ENCODE results near the gene FAM120A.
"Not testable (repeated sequence)": the region's sequence is repeated elsewhere in the genome, so short reads cannot be mapped to it uniquely, and the experiment has no call there.

The FAM120A gene

GRCh38 chr9:93505541-93506132 is 54.2 kb downstream of the FAM120A start:
- in situ Hi-C loops (cut with HindIII; ENCODE audit: low sequenced_read_pairs), result no loop called here

- in situ Hi-C loops (cut with HindIII; ENCODE audit: low sequenced_read_pairs), result no loop called here
These were observed 56.3 kb downstream of the FAM120A start for GRCh38 chr9:93507768-93508167.

GRCh38 chr9:93508207-93508606 is 56.7 kb downstream of the FAM120A start:
- in situ Hi-C loops (cut with HindIII; ENCODE audit: low sequenced_read_pairs), result no loop called here

- in situ Hi-C loops (cut with HindIII; ENCODE audit: low sequenced_read_pairs), result no loop called here
These were observed 57.6 kb downstream of the FAM120A start for GRCh38 chr9:93509084-93509483.

GRCh38 chr9:93510041-93510440 is 58.6 kb downstream of the FAM120A start:
- in situ Hi-C loops (cut with HindIII; ENCODE audit: low sequenced_read_pairs), result no loop called here

- in situ Hi-C loops (cut with HindIII; ENCODE audit: low sequenced_read_pairs), result not testable (repeated sequence)
These were observed 59.7 kb downstream of the FAM120A start for GRCh38 chr9:93511228-93511627.

GRCh38 chr9:93512170-93512812 is 60.8 kb downstream of the FAM120A start:
- in situ Hi-C loops (cut with HindIII; ENCODE audit: low sequenced_read_pairs), result not testable (repeated sequence)

- in situ Hi-C loops (cut with HindIII; ENCODE audit: low sequenced_read_pairs), result no loop called here
These were observed 62.1 kb downstream of the FAM120A start for GRCh38 chr9:93513606-93514005.

GRCh38 chr9:93517331-93517730 is 65.8 kb downstream of the FAM120A start:
- in situ Hi-C loops (cut with HindIII; ENCODE audit: low sequenced_read_pairs), result no loop called here

GRCh38 chr9:93520523-93520922 is 69.0 kb downstream of the FAM120A start:
- in situ Hi-C loops (cut with HindIII; ENCODE audit: low sequenced_read_pairs), result no loop called here

- in situ Hi-C loops (cut with HindIII; ENCODE audit: low sequenced_read_pairs), result no loop called here
These were observed 71.3 kb downstream of the FAM120A start for GRCh38 chr9:93522736-93523135.

GRCh38 chr9:93523518-93524144 is 72.1 kb downstream of the FAM120A start:
- in situ Hi-C loops (cut with HindIII; ENCODE audit: low sequenced_read_pairs), result no loop called here

GRCh38 chr9:93525476-93525875 is 74.0 kb downstream of the FAM120A start:
- in situ Hi-C loops (cut with HindIII; ENCODE audit: low sequenced_read_pairs), result no loop called here

- in situ Hi-C loops (cut with HindIII; ENCODE audit: low sequenced_read_pairs), result no loop called here
These were observed 79.9 kb downstream of the FAM120A start for GRCh38 chr9:93531374-93531773.

GRCh38 chr9:93532141-93532540 is 80.7 kb downstream of the FAM120A start:
- in situ Hi-C loops (cut with HindIII; ENCODE audit: low sequenced_read_pairs), result no loop called here

GRCh38 chr9:93533863-93534262 is 82.4 kb downstream of the FAM120A start:
- in situ Hi-C loops (cut with HindIII; ENCODE audit: low sequenced_read_pairs), result no loop called here

- in situ Hi-C loops (cut with HindIII; ENCODE audit: low sequenced_read_pairs), result no loop called here
These were observed 84.7 kb downstream of the FAM120A start for GRCh38 chr9:93536167-93536566.

- in situ Hi-C loops (cut with HindIII; ENCODE audit: low sequenced_read_pairs), result no loop called here
These were observed 85.4 kb downstream of the FAM120A start for GRCh38 chr9:93536874-93537273.

GRCh38 chr9:93540305-93540704 is 88.8 kb downstream of the FAM120A start:
- in situ Hi-C loops (cut with HindIII; ENCODE audit: low sequenced_read_pairs), result no loop called here

- in situ Hi-C loops (cut with HindIII; ENCODE audit: low sequenced_read_pairs), result no loop called here
These were observed 89.5 kb downstream of the FAM120A start for GRCh38 chr9:93541005-93541404.

GRCh38 chr9:93541581-93542349 is 90.3 kb downstream of the FAM120A start:
- in situ Hi-C loops (cut with HindIII; ENCODE audit: low sequenced_read_pairs), result no loop called here

GRCh38 chr9:93543117-93543516 is 91.6 kb downstream of the FAM120A start:
- in situ Hi-C loops (cut with HindIII; ENCODE audit: low sequenced_read_pairs), result no loop called here

All from DLD1 (cell line).